Body of pancreas (tissue), 4 donors: ENCODE data around the gene AUH. TPM values are rescaled to one million over a fixed set of nuclear protein-coding genes. Genes with fewer than 3 reads are reported as not detected.

Experiments used
- ATAC-seq: fragments of 150-250 bp; one replicate; pipeline ENCODE4 v1.9.1; 2016
- DNase-seq, 4 donors: peaks; one replicate each; pipeline ENCODE4 v3.0.0-alpha.2; 2019
- H3K27ac ChIP-seq, 4 donors: fragments of 200-600 bp; sonication (generic); 1 replicate in 3 of 4; 2 replicates in 1 of 4; pipeline versions ENCODE4 v1.5.1 to v1.6.1; 2016 to 2019; ENCODE audit warnings: mild to moderate bottlenecking in 1 of 4, mixed read lengths in 1 of 4, moderate library complexity in 1 of 4
- H3K27me3 ChIP-seq, 2 donors: fragments of 200-600 bp; sonication (generic); one replicate each; pipeline ENCODE4 v1.6.0; 2016; ENCODE audit warnings: mild to moderate bottlenecking in 1 of 2
- H3K36me3 ChIP-seq, 2 donors: fragments of 200-600 bp; sonication (generic); replicated peaks in 1 of 2; 2 replicates each; pipeline ENCODE4 v1.5.1; 2016; ENCODE audit warnings: low read depth in 2 of 2; ENCODE audit not compliant: insufficient read depth in 1 of 2
- H3K4me1 ChIP-seq: fragments of 200-600 bp; sonication (generic); one replicate; pipeline ENCODE4 v1.6.0; 2016
- H3K4me3 ChIP-seq, 2 donors: fragments of 200-600 bp; sonication (generic); 1 replicate in 1 of 2; 2 replicates in 1 of 2; pipeline ENCODE4 v1.5.1; 2016 to 2019
- H3K9me3 ChIP-seq, 3 donors: fragments of 200-600 bp; sonication (generic); 1 replicate in 2 of 3; 2 replicates in 1 of 3; pipeline ENCODE4 v1.5.1; 2016
- CTCF ChIP-seq, 7 experiments: fragments of 450-650 bp in 4 of 7; fragments of 200-600 bp in 3 of 7; sonication (generic) in 3 of 7; IDR thresholded peaks; one replicate each; pipeline ENCODE4 v1.5.1; 2016 to 2019; ENCODE audit warnings: antibody characterized with exemption in 7 of 7
- POLR2A ChIP-seq, 3 donors: fragments of 450-650 bp; IDR thresholded peaks; one replicate each; pipeline ENCODE4 v1.6.1; 2016; ENCODE audit warnings: antibody characterized with exemption in 3 of 3, mild to moderate bottlenecking in 2 of 3
- WGBS, 2 donors: methylation state at CpG; one replicate each; pipeline ENCODE4 v1.1.5; 2017; 5-methylcytosine and 5-hydroxymethylcytosine counted together
- intact Hi-C: fragments of 100-400 bp; cut with DNase I; formaldehyde crosslinking; loops from one replicate; pipeline ENCODE4 v1.15.1; 2023
- total RNA-seq, 2 donors: library from RNA; depleted of rRNA; stranded (reverse); fragments of >200 nt; gene quantifications; one replicate each; pipeline ENCODE4 v1.1.0, GENCODE V29; 2016

AUH gene
- total RNA-seq, 2 donors from 2014 or later = 47.7 to 75.8 TPM

DNA sequence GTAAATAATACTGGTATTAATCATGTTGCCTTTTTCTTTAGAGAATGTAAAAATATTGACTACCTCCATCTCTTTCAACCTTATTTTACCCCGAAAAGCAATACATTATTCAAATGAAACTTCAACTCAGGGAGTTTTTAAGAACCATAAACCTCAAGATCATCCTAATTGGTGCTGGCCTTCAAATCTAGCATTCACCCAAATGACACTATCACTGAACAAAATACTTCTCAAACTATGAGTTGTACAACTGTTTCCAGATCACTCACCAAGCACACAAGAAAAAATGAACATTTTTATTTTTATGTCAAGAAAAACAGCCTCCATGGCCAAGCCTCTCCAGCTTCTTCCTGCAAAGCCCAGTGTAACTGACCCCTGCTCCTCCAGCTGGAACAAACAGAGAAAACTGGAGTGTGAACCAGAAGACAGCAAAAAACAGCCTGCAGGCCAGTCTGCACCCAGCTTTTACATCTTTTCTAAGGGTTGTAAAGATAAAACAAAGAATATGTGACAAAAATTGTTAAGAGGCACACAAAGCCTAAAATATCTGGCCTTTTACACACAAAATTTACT lies 21.2 kb downstream of the AUH start:
- peaks cover 20% of the 10 kb centered on the region for H3K4me1 ChIP-seq
- peak overlapping the region in 3 of 4 donors; percentile 38 to 76 (median 63) for H3K27ac ChIP-seq
- 88 to 100% methylated on average over 1 of the region's 1 CpG for WGBS, 2 donors
- TF ChIP-seq POLR2A (IDR thresholded peaks at IDR 0.05) (no peak), CTCF (IDR thresholded peaks at IDR 0.05) (no peak)
- no peaks in the 10 kb centered on the region for H3K36me3 ChIP-seq
- intact Hi-C loops = no loop called here
- DNase-seq (no peak), ATAC-seq (no peak)
- H3K4me3 ChIP-seq = no peak overlapping the region
- no peaks in the 10 kb centered on the region for H3K27me3 ChIP-seq
- no peaks in the 10 kb centered on the region for H3K9me3 ChIP-seq

GRCh38 chr9:91338681-91339080 lies 23.0 kb downstream of the AUH start:
- Histone ChIP-seq H3K36me3 (no peaks in the 10 kb centered on the region), H3K27me3 (no peaks in the 10 kb centered on the region), H3K4me1 (peaks cover 20% of the 10 kb centered on the region), H3K27ac (no peak overlapping the region), H3K4me3 (no peak overlapping the region), H3K9me3 (no peaks in the 10 kb centered on the region)
- DNase-seq = no peak
- TF ChIP-seq CTCF (IDR thresholded peaks at IDR 0.05) (no peak), POLR2A (IDR thresholded peaks at IDR 0.05) (no peak)
- intact Hi-C loops = no loop called here
- no peak for ATAC-seq

DNA sequence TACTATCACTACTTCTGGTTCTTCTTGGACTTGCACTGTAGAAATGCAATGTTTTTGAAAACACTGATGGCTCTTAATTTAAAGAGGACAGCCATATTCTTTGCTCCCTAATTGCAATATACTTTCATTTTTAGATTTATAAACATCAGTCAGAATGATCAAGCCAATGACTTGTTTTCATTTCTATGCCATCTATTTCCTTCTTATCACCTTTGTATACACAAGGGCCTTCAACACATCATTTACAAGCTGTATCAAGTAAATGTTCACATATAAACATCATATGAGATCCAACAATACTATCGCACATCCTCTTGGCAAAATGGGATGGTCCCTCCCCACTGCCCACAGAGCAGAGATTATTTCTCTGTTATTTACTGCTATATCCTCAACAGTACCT lies 24.9 kb downstream of the AUH start:
- H3K9me3 ChIP-seq = no peaks in the 10 kb centered on the region
- H3K36me3 ChIP-seq = no peaks in the 10 kb centered on the region
- H3K27ac ChIP-seq = no peak overlapping the region
- 83 to 92% methylated on average over 1 of the region's 1 CpG for WGBS, 2 donors
- peaks cover 20% of the 10 kb centered on the region for H3K4me1 ChIP-seq
- no peak for ATAC-seq
- no peaks in the 10 kb centered on the region for H3K27me3 ChIP-seq
- no peak for DNase-seq
- intact Hi-C loops = no loop called here
- no peak overlapping the region for H3K4me3 ChIP-seq
- TF ChIP-seq POLR2A (IDR thresholded peaks at IDR 0.05) (no peak), CTCF (IDR thresholded peaks at IDR 0.05) (no peak)

- Histone ChIP-seq H3K4me1 (peaks cover 5% of the 10 kb centered on the region), H3K36me3 (no peaks in the 10 kb centered on the region), H3K9me3 (no peaks in the 10 kb centered on the region), H3K27ac (no peak overlapping the region), H3K4me3 (no peak overlapping the region), H3K27me3 (no peaks in the 10 kb centered on the region)
- TF ChIP-seq CTCF (IDR thresholded peaks at IDR 0.05) = no peak
- TF ChIP-seq POLR2A (IDR thresholded peaks at IDR 0.05) = no peak
- 79 to 96% methylated on average over 4 of the region's 4 CpGs for WGBS, 2 donors
- intact Hi-C loops = no loop called here
- ATAC-seq (no peak), DNase-seq (no peak)
Observed at GRCh38 chr9:91334053-91334452, 27.7 kb downstream of the AUH start.

GRCh38 chr9:91333551-91333950 lies 28.2 kb downstream of the AUH start:
- TF ChIP-seq POLR2A (IDR thresholded peaks at IDR 0.05) (no peak), CTCF (IDR thresholded peaks at IDR 0.05) (no peak)
- H3K27me3 ChIP-seq = no peaks in the 10 kb centered on the region
- no peak overlapping the region for H3K27ac ChIP-seq
- H3K4me3 ChIP-seq = no peak overlapping the region
- intact Hi-C loops = no loop called here
- ATAC-seq (no peak), DNase-seq (no peak)
- WGBS, 2 donors = 97 to 100% methylated on average over 1 of the region's 1 CpG
- H3K9me3 ChIP-seq = no peaks in the 10 kb centered on the region
- peaks cover 5% of the 10 kb centered on the region for H3K4me1 ChIP-seq
- H3K36me3 ChIP-seq = no peaks in the 10 kb centered on the region
